K562 (cell line): ENCODE results near the gene UBE2D2. TPM values are rescaled to one million over a fixed set of nuclear protein-coding genes. Genes with fewer than 3 reads are reported as not detected.

Experiments
- BCOR ChIP-seq: fragments of 450-650 bp; IDR thresholded peaks from 2 replicates; pipeline ENCODE4 v1.6.1; 2016
- CAMTA2 ChIP-seq: fragments of 250-450 bp; sonication (Bioruptor Pico); conservative IDR thresholded peaks from 2 replicates; pipeline ENCODE4 v1.5.1; 2022
- CBX1 ChIP-seq: sonication (generic); IDR thresholded peaks from 2 replicates; pipeline ENCODE4 v1.6.1; 2016; ENCODE audit warnings: antibody characterized with exemption, low read depth, mild to moderate bottlenecking
- CCNT2 ChIP-seq: IDR thresholded peaks from 2 replicates; pipeline ENCODE4 v1.6.1; 2011; ENCODE audit warnings: borderline replicate concordance, low read depth, mild to moderate bottlenecking, moderate library complexity, mixed read lengths, low read length; ENCODE audit not compliant: insufficient read length; ENCODE audit errors: extremely low read depth
- HIVEP1 ChIP-seq: fragments of 250-450 bp; sonication (Bioruptor Pico); IDR thresholded peaks from 2 replicates; pipeline ENCODE4 v1.4.0; 2020; ENCODE audit warnings: mild to moderate bottlenecking
- NR2C1 ChIP-seq, 2 experiments: fragments of 450-650 bp; IDR thresholded peaks; 2 replicates each; pipeline ENCODE4 v1.6.1; 2017; ENCODE audit warnings: mild to moderate bottlenecking in 2 of 2, antibody characterized with exemption in 1 of 2, inconsistent platforms in 1 of 2, missing compliant biosample characterization in 1 of 2, missing genetic modification characterization in 1 of 2
- PCBP2 ChIP-seq: fragments of 200-400 bp; formaldehyde crosslinking; IDR thresholded peaks from 2 replicates; pipeline ENCODE4 v1.6.1; 2018; ENCODE audit warnings: low read length, low read depth, mild to moderate bottlenecking, moderate library complexity; ENCODE audit not compliant: poor library complexity, severe bottlenecking
- POLR2AphosphoS2 ChIP-seq: IDR thresholded peaks from 2 replicates; pipeline ENCODE4 v1.6.1; 2012; ENCODE audit warnings: low read length, improper control_type of control experiment
- POU5F1 ChIP-seq: fragments of 150-350 bp; IDR thresholded peaks from 2 replicates; pipeline ENCODE4 v1.6.1; 2014; ENCODE audit warnings: borderline replicate concordance, low read length, low read depth, mild to moderate bottlenecking; ENCODE audit not compliant: partially characterized antibody
- ZFP36 ChIP-seq: fragments of 150-350 bp; IDR thresholded peaks from 2 replicates; pipeline ENCODE4 v1.6.1; 2018; ENCODE audit warnings: low read length, low read depth; ENCODE audit not compliant: partially characterized antibody
- ZNF436 ChIP-seq: fragments of 250-450, 450-650 bp; sonication (Bioruptor Pico); formaldehyde crosslinking; IDR thresholded peaks from 2 replicates; pipeline ENCODE4 v1.7.0; 2020; ENCODE audit warnings: mild to moderate bottlenecking
- polyA plus RNA-seq, 8 experiments: library from polyadenylated mRNA; depleted of rRNA in 4 of 8; stranded (reverse) in 5 of 8; unstranded in 3 of 8; fragments of >200 nt; fragmentation: Nextera tagmentation in 2 of 8; fragmentation: Illumina TruSeq in 1 of 8; extraction: Ambion mirVana in 2 of 8; extraction: Trizol in 1 of 8; gene quantifications; 2 replicates each; pipeline versions ENCODE4 v1.2.1 to v1.2.3, GENCODE V29; 2011 to 2014; ENCODE audit warnings: inconsistent platforms in 1 of 8, missing spikeins in 1 of 8
- total RNA-seq, 7 experiments: library from RNA; depleted of rRNA in 6 of 7; stranded (reverse); fragments of >200 nt in 6 of 7; fragmentation: Illumina TruSeq in 2 of 7; extraction: Trizol in 2 of 7; gene quantifications; 2 replicates each; pipeline versions ENCODE4 v1.2.1 to v1.2.3, GENCODE V29; 2011 to 2021; ENCODE audit warnings: low replicate concordance in 1 of 7
- TF ChIP-seq, protein P1 (sequence below): sonication (generic); formaldehyde crosslinking; IDR thresholded peaks from 2 replicates; pipeline ENCODE4 v1.8.0; 2023; ENCODE audit warnings: mild to moderate bottlenecking, missing genetic modification reagents
- TF ChIP-seq, protein P2 (sequence below), 3 experiments: fragments of 200-800 bp in 1 of 3; sonication (Bioruptor generic) in 1 of 3; sonication (generic) in 1 of 3; formaldehyde crosslinking in 1 of 3; IDR thresholded peaks; 2 replicates each; pipeline versions ENCODE4 v1.6.1 to v1.8.0; 2016 to 2022; ENCODE audit warnings: mild to moderate bottlenecking in 2 of 3, missing compliant biosample characterization in 2 of 3, missing genetic modification characterization in 2 of 3, missing genetic modification reagents in 1 of 3
- TF ChIP-seq, protein P3 (sequence below): sonication (generic); formaldehyde crosslinking; IDR thresholded peaks from 2 replicates; pipeline ENCODE4 v1.8.0; 2022; ENCODE audit warnings: mild to moderate bottlenecking, missing genetic modification reagents, borderline replicate concordance
- TF ChIP-seq, protein P4 (sequence below): IDR thresholded peaks from 2 replicates; pipeline ENCODE4 v1.6.1; 2011; ENCODE audit not compliant: insufficient read length; ENCODE audit errors: extremely low read depth

UBE2D2 gene
- total and polyA plus RNA-seq, 9 of the 15 experiments (the other 6 are each of a cell fraction or from before 2014, with no cell fraction given) = 53.6 to 198 (median 122) TPM

DNA sequence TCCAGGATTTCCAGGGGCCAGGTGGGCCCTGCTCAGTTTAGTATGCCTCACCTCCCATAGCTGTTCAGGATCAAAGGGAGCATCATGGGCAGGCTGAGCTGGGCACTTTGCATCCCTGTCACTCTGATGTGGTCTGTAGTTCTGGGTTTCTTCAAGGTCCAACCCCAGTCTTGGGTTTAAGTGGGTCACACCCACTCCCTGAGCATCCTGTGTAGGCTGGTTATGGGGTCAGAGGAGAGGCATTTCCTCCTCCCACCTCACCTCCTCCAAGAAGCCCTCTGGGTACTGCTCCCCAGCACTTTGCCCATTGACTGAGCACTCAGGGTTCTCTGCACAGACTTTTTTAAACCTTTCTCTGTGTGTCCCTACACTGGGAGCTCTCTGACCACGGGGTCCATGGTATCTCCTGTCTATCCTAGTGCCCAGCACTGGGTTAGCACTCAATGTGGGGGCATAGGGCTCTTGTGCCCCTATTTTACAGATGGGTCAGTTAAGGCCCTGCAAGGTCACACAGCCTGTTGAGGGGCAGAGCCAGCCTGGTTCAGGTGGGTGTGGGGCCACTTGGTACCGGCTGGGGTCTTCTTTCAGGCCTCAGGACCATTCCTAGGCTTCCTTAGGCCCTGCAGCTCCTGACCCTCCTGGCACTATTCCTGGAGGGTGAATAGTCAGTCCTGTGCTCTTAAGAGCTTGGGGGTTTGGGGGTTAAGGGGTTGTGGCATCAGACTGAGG, 106.0 kb downstream of the UBE2D2 start (continued):
- TF ChIP-seq, protein P1, sequence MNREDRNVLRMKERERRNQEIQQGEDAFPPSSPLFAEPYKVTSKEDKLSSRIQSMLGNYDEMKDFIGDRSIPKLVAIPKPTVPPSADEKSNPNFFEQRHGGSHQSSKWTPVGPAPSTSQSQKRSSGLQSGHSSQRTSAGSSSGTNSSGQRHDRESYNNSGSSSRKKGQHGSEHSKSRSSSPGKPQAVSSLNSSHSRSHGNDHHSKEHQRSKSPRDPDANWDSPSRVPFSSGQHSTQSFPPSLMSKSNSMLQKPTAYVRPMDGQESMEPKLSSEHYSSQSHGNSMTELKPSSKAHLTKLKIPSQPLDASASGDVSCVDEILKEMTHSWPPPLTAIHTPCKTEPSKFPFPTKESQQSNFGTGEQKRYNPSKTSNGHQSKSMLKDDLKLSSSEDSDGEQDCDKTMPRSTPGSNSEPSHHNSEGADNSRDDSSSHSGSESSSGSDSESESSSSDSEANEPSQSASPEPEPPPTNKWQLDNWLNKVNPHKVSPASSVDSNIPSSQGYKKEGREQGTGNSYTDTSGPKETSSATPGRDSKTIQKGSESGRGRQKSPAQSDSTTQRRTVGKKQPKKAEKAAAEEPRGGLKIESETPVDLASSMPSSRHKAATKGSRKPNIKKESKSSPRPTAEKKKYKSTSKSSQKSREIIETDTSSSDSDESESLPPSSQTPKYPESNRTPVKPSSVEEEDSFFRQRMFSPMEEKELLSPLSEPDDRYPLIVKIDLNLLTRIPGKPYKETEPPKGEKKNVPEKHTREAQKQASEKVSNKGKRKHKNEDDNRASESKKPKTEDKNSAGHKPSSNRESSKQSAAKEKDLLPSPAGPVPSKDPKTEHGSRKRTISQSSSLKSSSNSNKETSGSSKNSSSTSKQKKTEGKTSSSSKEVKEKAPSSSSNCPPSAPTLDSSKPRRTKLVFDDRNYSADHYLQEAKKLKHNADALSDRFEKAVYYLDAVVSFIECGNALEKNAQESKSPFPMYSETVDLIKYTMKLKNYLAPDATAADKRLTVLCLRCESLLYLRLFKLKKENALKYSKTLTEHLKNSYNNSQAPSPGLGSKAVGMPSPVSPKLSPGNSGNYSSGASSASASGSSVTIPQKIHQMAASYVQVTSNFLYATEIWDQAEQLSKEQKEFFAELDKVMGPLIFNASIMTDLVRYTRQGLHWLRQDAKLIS (CRISPR knock-in tag) = 0 out of 2 replicates have a peak, but pooled peaks have one; percentile 9
- peak; percentile 32; the same call in 1 of the 2 replicates for TF ChIP-seq NR2C1 (IDR thresholded peaks at IDR 0.05)
- TF ChIP-seq NR2C1 (tag; IDR thresholded peaks at IDR 0.05) = no peak
- TF ChIP-seq POLR2AphosphoS2 = no peak
- TF ChIP-seq ZFP36 = peak; percentile 95
- no peak for TF ChIP-seq CCNT2
- TF ChIP-seq CAMTA2 (CRISPR knock-in tag) = 0 out of 2 replicates have a peak, but pooled peaks have one; percentile 13
- TF ChIP-seq BCOR = peak; percentile 34; the same call in 1 of the 2 replicates
- no peak for TF ChIP-seq HIVEP1 (CRISPR knock-in tag)
- TF ChIP-seq ZNF436 = peak; percentile 82
- TF ChIP-seq, protein P2, sequence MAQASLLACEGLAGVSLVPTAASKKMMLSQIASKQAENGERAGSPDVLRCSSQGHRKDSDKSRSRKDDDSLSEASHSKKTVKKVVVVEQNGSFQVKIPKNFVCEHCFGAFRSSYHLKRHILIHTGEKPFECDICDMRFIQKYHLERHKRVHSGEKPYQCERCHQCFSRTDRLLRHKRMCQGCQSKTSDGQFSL (CRISPR knock-in tag; IDR thresholded peaks at IDR 0.05) = 0 out of 2 replicates have a peak, but pooled peaks have one; percentile 38
- TF ChIP-seq, protein P2 (tag; IDR thresholded peaks at IDR 0.05) = no peak
- TF ChIP-seq, protein P3, sequence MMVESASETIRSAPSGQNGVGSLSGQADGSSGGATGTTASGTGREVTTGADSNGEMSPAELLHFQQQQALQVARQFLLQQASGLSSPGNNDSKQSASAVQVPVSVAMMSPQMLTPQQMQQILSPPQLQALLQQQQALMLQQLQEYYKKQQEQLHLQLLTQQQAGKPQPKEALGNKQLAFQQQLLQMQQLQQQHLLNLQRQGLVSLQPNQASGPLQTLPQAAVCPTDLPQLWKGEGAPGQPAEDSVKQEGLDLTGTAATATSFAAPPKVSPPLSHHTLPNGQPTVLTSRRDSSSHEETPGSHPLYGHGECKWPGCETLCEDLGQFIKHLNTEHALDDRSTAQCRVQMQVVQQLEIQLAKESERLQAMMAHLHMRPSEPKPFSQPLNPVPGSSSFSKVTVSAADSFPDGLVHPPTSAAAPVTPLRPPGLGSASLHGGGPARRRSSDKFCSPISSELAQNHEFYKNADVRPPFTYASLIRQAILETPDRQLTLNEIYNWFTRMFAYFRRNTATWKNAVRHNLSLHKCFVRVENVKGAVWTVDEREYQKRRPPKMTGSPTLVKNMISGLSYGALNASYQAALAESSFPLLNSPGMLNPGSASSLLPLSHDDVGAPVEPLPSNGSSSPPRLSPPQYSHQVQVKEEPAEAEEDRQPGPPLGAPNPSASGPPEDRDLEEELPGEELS (CRISPR knock-in tag) = no peak
- TF ChIP-seq POU5F1 = no peak
- no peak for TF ChIP-seq PCBP2
- TF ChIP-seq, protein P4, sequence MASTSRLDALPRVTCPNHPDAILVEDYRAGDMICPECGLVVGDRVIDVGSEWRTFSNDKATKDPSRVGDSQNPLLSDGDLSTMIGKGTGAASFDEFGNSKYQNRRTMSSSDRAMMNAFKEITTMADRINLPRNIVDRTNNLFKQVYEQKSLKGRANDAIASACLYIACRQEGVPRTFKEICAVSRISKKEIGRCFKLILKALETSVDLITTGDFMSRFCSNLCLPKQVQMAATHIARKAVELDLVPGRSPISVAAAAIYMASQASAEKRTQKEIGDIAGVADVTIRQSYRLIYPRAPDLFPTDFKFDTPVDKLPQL = no peak
- TF ChIP-seq CBX1 = 0 out of 2 replicates have a peak, but pooled peaks have one; percentile 63
